A549 treated with CORT108297 at 1 μM for 4 hours (cell line): Measurements from ENCODE around the gene WEE2. TPM values are rescaled to one million over a fixed set of nuclear protein-coding genes. Genes with fewer than 3 reads are reported as not detected.

Source experiments
- total RNA-seq: library from RNA; stranded (reverse); fragments of 200-300 nt; extraction: Qiagen RNA extraction; gene quantifications from 5 replicates; pipeline ENCODE4 v1.2.3, GENCODE V29; 2022

The WEE2 gene
- total RNA-seq, result 0.03 TPM in 1 of 5 replicates, not detected in the others

DNA sequence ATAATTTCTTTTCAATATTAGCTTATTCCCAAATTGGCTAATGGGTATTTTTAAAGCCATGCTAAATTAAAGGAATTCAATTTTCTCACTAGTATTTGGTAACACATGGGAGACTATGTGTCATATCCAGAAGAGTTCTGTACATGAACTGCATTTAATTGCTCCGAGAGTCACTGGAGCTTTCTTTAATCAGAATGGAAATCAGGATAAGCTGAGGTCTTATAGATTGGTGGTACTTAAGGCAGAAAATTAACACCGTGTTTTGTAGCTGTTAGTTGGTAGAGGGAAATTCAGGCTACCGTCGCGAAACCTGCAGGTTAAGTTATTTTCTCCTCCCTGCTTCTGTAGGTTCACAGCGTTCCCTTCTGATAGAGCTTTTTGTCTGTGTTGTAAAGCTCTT lies at the start of gene WEE2:
TSS of gene WEE2 (plus strand) at position 3 of the 400 bp plus-strand sequence. CDS start 406 bp downstream, outside the sequence.

DNA sequence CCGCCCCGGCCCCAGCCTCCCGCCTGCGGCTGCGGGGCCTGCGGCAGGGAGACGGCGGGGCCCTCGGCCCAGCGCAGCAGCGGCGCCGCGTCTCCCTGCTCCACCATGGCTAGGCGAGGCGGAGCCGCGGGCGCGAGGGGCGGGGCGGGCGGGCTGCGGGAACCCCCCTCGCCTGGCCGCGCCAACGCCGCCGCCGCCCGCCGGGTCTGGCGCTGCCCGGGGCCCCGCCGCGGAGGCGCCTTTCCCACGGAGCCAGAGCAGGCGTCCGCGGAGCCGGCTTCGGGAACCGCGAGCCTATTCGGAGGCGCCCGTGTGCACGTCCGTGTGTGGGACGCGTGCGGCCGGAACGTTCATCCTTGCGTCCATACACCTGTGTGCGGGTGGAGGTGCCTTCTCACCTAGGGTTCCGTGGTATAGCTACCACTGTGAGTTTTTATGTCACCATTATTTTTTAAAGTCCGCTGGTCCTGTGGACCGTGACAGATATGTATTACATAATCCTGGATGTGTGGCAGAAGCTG lies 6.0 kb upstream of the WEE2 start, which contains the start of gene DENND11:
TSS of gene DENND11 (minus strand) at position 120 of the 521 bp plus-strand sequence. CDS start at position 107, 13 bp downstream.

DNA sequence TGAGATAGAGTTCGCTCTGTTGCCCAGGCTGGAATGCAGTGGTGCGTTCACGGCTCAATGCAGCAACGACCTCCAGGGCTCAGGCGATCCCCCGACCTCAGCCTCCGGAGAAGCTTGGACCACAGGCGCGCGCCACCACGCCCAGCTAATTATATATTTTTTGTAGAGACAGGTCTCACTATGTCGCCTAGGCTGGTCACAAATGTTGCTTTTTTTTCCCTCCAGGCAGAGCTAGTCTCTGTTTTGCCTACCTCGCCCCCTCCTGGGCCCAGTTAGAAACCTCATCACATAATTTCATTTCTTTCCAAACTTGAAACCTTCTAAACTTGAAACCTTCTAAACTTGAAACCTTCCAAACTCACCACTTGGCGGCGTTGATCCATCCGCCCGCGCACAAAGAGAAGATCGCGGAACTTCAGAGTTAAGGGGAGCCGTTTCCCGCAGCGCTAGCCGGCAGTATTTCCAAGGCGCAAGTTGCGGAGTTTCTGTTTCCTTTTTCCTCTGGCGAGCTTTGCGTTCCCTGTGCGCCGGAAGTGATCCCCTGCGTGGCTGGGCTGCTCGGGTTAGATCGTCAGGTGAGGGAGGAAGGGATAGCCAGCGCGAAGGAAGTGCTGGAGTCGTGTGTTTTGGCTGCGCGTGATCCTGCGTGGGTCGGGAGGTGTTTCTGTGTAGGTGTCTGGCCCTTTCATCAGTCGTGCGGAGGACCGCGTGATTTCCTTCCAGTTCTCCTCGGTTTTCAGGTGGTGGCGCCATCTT lies 29.9 kb downstream of the WEE2 start, which contains the start of gene SSBP1:
TSS of gene SSBP1 (plus strand) at position 523 of the 756 bp plus-strand sequence. CDS start 809 bp downstream, outside the sequence.

GRCh38 chr7:141763797-141764196 lies 55.6 kb downstream of the WEE2 start, which contains the start of gene TAS2R3:
Gene TAS2R3 (plus strand): TSS chr7:141764097. CDS start chr7:141764159, 62 bp downstream.

GRCh38 chr7:141776374-141776773 lies 68.2 kb downstream of the WEE2 start, which contains the start of gene TAS2R4:
Gene TAS2R4 (plus strand): TSS chr7:141776674. CDS start chr7:141778489, 1,815 bp downstream.

Other genes starting within 250 kb of the WEE2 start
- gene AGK, start 156.9 kb upstream of the WEE2 start, total RNA-seq, result 26.2 to 41.1 TPM (median 29.1 TPM) in 5 replicates
- gene DENND11, start 6.2 kb upstream of the WEE2 start, total RNA-seq, result 5.4 to 7.0 TPM (median 6.7 TPM) in 5 replicates
- 259 to 361 TPM (median 286 TPM) in 5 replicates for gene SSBP1, start 30.0 kb downstream of the WEE2 start, total RNA-seq
- not detected in 5 replicates for gene TAS2R3, start 55.7 kb downstream of the WEE2 start, total RNA-seq
- 0.08 to 0.21 TPM (median 0.13 TPM) in 5 replicates for gene TAS2R4, start 68.3 kb downstream of the WEE2 start, total RNA-seq
- 0.24 to 0.47 TPM (median 0.35 TPM) in 5 replicates for gene TAS2R5, start 81.9 kb downstream of the WEE2 start, total RNA-seq
- not detected in 5 replicates for gene PRSS37, start 133.1 kb downstream of the WEE2 start, total RNA-seq
- gene OR9A4, start 208.0 kb downstream of the WEE2 start, total RNA-seq, result not detected in 5 replicates
- gene CLEC5A, start 238.6 kb downstream of the WEE2 start, total RNA-seq, result not detected in 5 replicates